HG03520 (cell line): ENCODE measurements around the gene PHOX2A.

Source experiments
- ATAC-seq: cut with Tn5 transposase; IDR thresholded peaks from one replicate; pipeline ENCODE4 v1.9.1; 2021; ENCODE audit warnings: mild to moderate bottlenecking, moderate library complexity; ENCODE audit not compliant: unreplicated experiment

Gene PHOX2A

DNA sequence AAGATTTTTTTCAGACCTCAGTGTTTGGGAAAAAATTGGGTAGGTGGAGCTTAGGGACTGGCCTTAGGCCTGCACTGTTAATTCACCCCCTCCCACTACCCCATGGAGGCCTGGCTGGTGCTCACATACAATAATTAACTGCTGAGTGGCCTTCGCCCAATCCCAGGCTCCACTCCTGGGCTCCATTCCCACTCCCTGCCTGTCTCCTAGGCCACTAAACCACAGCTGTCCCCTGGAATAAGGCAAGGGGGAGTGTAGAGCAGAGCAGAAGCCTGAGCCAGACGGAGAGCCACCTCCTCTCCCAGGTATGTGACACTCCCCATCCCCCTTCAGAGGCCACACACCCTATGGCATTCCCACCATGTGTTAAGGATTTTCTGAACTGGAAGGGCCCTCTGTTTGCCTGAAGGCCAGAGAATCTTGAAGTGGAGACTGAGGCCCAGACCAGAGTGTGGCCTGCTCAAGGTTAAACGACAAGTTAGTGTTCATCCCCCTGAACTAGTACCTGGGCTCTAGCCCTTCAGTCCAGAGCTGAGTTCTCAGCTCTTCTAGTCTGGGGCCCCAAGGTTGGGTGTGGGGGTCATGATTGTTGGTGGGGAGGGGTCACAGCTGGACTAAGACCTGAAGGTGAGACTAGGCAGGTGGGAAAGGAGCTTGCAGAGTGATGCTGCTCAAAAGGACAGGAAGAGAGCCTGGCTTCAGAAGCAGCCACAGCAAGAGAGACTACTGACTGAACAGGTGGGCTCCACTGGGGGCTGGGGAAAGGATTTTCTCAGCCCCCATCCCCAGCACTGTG, 54.3 kb downstream of the PHOX2A start:
- ATAC-seq = no peak
